ENCODE data around the gene TRPM4.
A peak's percentile ranks its signal among the peaks of the same experiment; 100 is the strongest.
"Not testable (repeated sequence)": the region's sequence is repeated elsewhere in the genome, so short reads cannot be mapped to it uniquely, and the experiment has no call there.

Gene TRPM4

GRCh38 chr19:49141352-49141751 lies 16.2 kb upstream of the TRPM4 start:
- no peak for DNase-seq (ENCODE audit: insufficient read length, low spot score)
- FAIRE-seq, result no peak
- TF ChIP-seq CTCF (IDR thresholded peaks at IDR 0.05; ENCODE audit: insufficient read depth, missing control alignments), result no peak

- FAIRE-seq (no peak), DNase-seq (ENCODE audit: insufficient read length, low spot score) (peak; percentile 95)
- TF ChIP-seq CTCF (IDR thresholded peaks at IDR 0.05; ENCODE audit: insufficient read depth, missing control alignments), result no peak
Observed at GRCh38 chr19:49142866-49143335, 14.7 kb upstream of the TRPM4 start.

- FAIRE-seq, result no peak
- peak; percentile 73 for DNase-seq (ENCODE audit: insufficient read length, low spot score)
- peak; percentile 56 for TF ChIP-seq CTCF (IDR thresholded peaks at IDR 0.05; ENCODE audit: insufficient read depth, missing control alignments)
Observed at GRCh38 chr19:49145573-49146407, 11.8 kb upstream of the TRPM4 start.

- not testable (repeated sequence) for DNase-seq (ENCODE audit: insufficient read length, low spot score); FAIRE-seq
Observed at GRCh38 chr19:49146408-49146770, 11.2 kb upstream of the TRPM4 start.

- no peak for TF ChIP-seq CTCF (IDR thresholded peaks at IDR 0.05; ENCODE audit: insufficient read depth, missing control alignments)
- DNase-seq (ENCODE audit: insufficient read length, low spot score), result no peak
- no peak for FAIRE-seq
Observed at GRCh38 chr19:49148044-49148682, 9.4 kb upstream of the TRPM4 start.

GRCh38 chr19:49148784-49149651 lies 8.6 kb upstream of the TRPM4 start:
- DNase-seq (ENCODE audit: insufficient read length, low spot score) (peak; percentile 93), FAIRE-seq (no peak)
- TF ChIP-seq CTCF (IDR thresholded peaks at IDR 0.05; ENCODE audit: insufficient read depth, missing control alignments), result no peak

GRCh38 chr19:49149652-49150105 lies 7.9 kb upstream of the TRPM4 start:
- TF ChIP-seq CTCF (IDR thresholded peaks at IDR 0.05; ENCODE audit: insufficient read depth, missing control alignments), result no peak
- FAIRE-seq (no peak), DNase-seq (ENCODE audit: insufficient read length, low spot score) (peak; percentile 59)
